Dedifferentiated amniotic fluid mesenchymal stem cell (primary cell): ENCODE results near the gene NUCB2.
A peak's percentile ranks its signal among the peaks of the same experiment; 100 is the strongest.

Experiments used
- DNase-seq: peaks from one replicate; pipeline ENCODE4 v3.0.0-alpha.2; 2016; ENCODE audit errors: extremely low spot score

Gene NUCB2

GRCh38 chr11:17333799-17334586 lies 57.5 kb downstream of the NUCB2 start:
- DNase-seq, result no peak

- DNase-seq, result no peak
These were observed 66.7 kb downstream of the NUCB2 start for GRCh38 chr11:17343257-17343656.

DNA sequence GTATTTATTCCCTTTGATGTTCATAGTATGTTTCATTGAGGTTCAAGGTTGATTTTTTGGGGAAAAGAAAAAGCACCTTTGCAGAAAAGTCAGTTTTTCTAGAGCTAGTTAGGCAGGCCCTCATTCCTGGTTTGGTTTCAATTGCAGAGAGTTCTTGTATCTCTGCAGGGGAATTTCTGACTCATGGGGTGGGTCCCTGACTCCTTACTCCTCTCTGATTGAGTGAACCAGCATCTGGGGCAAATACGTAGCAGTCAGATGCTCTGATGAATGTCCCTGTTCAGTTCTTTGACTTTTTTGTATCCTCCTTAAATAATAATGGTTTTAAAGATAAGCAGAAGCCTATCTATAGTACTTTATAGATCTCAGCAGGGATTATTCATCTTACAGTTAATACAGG lies 67.4 kb downstream of the NUCB2 start:
- peak; percentile 93 for DNase-seq

GRCh38 chr11:17347676-17348075 lies 71.1 kb downstream of the NUCB2 start:
- DNase-seq, result no peak

GRCh38 chr11:17350455-17351171 lies 74.1 kb downstream of the NUCB2 start:
- no peak for DNase-seq

DNA sequence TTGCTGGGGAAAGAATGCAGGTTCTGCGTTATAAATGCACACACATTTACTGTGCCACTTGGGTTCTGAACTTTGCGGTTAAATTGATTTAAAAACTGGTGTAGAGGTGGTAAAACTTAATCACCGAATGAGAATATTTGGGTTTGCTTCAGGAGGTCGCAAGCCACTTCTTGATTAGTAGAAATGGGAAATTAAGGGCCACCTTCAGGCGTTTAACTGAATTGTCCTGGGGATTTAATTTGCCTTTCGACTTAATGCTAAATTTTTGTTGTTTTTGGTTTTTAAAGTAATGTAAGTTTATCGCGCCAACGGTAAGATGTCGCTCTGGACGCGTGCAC lies 74.6 kb downstream of the NUCB2 start:
- DNase-seq, result no peak

GRCh38 chr11:17351510-17352176 lies 75.1 kb downstream of the NUCB2 start, which contains the start of gene NCR3LG1:
TSS of gene NCR3LG1 (plus strand) at chr11:17351800. CDS start at chr11:17351970, 170 bp downstream.
- peak; percentile 53 for DNase-seq

- peak; percentile 54 for DNase-seq
These were observed 76.6 kb downstream of the NUCB2 start for GRCh38 chr11:17352950-17353820.

DNA sequence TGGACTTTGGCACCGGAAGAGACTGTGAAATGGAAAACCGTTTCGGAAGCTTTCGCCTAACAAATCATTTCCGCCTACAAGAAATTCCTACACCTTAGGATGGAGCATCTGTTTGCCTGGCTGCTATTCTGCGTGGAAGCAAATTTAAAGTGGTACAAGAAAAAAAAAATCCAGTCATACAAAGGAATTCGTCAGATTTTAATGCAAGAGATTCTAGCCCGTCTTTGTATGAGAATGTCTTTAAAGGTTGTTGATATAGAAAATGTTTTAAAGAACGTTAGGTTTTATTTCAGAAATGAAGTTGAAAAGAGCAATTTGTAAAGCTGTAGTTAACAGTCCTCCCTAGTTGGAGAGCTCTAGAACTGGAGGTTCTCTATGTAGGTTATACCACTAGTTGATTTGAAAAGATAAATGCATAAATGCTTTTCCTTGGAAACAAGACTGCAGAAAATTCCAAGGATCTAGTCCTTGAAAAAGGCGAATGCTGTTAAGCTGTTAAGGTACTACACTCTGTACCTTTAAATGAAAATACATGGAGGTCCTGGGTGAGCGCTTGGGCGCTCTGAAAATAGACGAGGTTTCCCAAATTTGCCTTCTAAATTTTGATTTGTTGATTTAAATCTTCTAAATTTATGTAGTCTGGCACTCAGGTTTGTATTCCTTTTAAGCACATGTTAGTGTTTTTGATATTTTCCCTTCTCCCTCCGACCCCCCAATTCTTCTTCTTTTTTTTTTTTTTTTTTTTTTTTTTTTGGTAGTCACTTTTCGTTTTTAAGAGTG lies 77.5 kb downstream of the NUCB2 start:
- no peak for DNase-seq

DNA sequence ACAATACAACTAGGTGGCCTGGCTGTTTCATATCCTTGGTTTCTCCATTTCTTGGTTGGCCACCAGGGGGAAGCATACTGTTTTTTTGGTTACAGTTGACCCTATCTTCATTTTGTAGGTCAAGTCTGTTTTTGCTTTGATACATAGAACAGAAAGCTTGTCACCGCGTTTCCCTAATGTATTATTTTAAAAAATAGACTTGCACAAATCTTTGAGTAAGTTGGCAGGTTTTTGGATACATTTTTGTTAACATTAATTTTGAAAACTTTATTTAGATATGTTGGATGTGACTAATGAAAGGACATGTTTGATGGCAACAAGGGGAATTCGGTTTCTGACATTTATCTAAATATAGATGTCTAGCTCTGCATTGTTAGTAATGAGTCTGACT lies 78.1 kb downstream of the NUCB2 start:
- peak; percentile 71 for DNase-seq

- DNase-seq, result no peak
These were observed 90.0 kb downstream of the NUCB2 start for GRCh38 chr11:17366495-17366894.

DNA sequence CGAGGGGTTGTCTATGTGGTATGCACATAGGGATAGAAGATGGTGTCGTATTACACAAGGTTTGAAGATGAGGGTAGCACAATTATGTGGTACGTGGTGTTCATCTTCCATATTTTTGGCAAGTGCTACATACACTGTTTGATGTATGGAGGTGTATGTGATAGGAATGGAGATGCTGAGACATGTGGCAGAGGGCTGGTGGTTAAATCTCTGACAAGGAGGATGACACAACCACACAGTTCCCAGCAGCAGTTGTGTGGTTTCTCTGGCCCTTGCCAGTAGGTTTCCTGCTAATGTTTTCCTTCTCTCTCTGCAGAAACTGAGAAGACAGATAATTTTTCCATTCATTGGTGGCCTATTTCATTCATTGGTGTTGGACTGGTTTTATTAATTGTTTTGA lies 92.0 kb downstream of the NUCB2 start:
- DNase-seq, result no peak

GRCh38 chr11:17369094-17369493 lies 92.6 kb downstream of the NUCB2 start:
- no peak for DNase-seq

GRCh38 chr11:17369684-17370243 lies 93.2 kb downstream of the NUCB2 start:
- DNase-seq, result no peak

DNA sequence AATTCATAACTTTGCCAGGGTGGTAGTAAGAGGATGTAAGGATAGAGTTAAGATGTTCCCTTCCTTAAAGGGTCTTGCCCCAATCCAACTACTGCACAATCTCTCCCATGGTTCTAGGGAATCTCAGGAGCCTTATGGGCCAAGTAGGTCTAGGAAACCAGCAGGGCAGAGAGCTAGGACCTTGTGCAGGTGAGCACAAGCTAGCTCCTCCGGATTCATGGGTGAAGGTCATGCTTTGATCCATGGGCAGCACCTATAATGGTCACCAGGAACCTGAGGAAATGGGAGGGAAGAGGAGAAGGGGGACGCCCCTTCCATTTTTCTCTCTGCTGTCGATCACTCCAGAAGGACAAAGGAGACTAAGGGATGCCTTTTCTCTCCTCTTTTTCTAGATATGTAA lies 95.1 kb downstream of the NUCB2 start:
- no peak for DNase-seq

DNA sequence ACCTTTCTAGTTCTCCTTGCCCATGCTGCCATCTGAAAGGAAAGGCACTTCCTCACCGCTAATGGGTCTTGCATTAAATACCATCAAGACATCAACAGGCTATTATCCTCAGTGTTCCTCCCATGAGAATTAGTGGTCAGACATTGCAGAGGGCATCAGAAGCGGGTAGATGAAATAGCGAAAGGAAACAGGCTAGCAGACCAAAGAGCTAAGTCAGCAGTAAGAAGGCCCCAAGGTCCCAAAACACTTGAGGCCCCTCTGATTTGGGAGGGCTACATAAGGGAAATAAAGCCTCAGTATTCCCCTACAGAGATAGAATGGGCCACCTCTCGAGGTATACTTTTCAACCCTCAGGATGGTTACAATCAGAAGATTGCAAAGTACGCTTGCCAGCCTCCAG lies 99.0 kb downstream of the NUCB2 start:
- no peak for DNase-seq

DNA sequence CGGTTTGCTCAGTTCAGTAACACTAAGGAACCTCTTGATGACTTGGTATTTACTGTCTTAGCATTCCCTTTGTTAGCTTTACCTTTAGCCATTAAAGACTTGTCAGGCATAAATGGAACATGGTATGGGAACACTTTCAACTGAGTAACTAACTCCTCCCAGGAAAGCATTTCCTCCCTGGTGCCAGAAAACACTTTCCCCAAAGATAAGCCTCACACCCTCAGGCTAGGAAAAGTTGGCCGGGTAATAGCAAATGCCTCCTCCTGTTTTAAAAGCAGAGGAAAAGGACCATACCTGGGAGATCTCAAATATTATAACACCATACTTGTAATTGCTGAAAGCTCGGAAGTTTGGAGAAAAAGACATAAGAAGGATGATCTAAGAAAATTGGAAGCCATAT lies 100.0 kb downstream of the NUCB2 start:
- no peak for DNase-seq

GRCh38 chr11:17378655-17379054 lies 102.1 kb downstream of the NUCB2 start:
- no peak for DNase-seq

DNA sequence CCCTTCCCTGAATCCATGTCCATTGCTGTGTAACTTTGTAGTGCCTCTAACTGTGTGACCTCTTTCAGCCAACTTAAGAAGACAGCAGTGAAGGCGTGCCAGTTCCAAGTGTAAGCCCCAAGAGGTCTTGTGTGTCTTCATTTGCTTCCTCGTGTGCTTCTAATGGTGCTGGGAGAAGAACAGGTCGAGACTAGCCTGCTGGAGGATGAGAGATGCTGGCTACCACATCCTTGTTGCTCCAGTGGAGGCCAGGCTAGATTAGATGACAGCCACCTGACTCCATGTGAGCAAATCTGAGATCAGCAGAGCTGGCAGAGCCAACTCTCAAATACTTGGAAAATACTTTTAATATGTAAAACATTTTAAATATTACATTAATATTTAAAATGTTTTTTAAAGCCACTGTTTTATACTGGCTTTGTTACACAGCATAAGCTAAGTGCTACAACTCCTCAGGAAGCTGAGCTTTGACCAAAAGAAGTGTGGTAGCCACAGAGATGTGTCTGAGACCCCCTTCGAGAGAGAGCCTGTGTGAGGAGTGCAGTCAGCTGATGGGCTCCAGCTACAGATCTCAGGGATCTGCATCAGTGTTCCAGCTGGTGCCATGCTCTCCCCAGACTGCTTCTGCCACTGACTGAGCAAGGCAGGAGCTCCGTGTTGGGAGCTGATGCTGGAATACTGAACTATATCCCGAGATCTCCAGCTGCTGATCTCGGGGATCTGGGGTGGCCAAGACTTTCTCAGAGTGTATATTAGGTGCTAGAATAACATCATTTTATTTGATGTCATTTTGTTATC lies 103.0 kb downstream of the NUCB2 start:
- DNase-seq, result no peak

GRCh38 chr11:17381156-17381555 lies 104.6 kb downstream of the NUCB2 start:
- no peak for DNase-seq
